Hepatocyte (in vitro differentiated cells): ENCODE data around the gene CCDC70.

Experiments
- EZH2 ChIP-seq: fragments of 200-600 bp; sonication (generic); IDR thresholded peaks from 2 replicates; pipeline ENCODE4 v1.6.1; 2016; ENCODE audit warnings: antibody characterized with exemption, mild to moderate bottlenecking, borderline replicate concordance
- TF ChIP-seq, protein P1 (sequence below): fragments of 200-600 bp; sonication (generic); IDR thresholded peaks from 2 replicates; pipeline ENCODE4 v1.5.1; 2016; ENCODE audit warnings: antibody characterized with exemption, mild to moderate bottlenecking; ENCODE audit not compliant: poor library complexity

DNA sequence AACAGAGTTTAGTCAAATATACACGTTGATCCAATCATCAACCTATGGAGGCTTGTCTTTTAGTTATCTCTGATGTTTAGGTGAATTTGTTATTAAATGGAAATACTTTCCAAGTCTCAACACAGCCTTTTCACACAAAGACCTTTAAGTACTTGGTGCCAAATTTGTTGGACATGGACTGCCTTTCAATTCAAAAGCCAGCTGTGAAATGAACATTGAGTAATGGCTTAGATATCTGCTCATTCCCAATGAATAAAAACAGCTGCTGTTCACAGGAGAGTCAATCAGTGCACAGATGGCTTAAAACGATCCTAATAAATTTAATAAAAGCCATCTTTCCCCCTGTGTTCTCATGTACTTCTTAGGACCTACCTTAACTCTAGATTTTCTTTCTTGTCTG, 37.9 kb upstream of the CCDC70 start:
- TF ChIP-seq, protein P1, sequence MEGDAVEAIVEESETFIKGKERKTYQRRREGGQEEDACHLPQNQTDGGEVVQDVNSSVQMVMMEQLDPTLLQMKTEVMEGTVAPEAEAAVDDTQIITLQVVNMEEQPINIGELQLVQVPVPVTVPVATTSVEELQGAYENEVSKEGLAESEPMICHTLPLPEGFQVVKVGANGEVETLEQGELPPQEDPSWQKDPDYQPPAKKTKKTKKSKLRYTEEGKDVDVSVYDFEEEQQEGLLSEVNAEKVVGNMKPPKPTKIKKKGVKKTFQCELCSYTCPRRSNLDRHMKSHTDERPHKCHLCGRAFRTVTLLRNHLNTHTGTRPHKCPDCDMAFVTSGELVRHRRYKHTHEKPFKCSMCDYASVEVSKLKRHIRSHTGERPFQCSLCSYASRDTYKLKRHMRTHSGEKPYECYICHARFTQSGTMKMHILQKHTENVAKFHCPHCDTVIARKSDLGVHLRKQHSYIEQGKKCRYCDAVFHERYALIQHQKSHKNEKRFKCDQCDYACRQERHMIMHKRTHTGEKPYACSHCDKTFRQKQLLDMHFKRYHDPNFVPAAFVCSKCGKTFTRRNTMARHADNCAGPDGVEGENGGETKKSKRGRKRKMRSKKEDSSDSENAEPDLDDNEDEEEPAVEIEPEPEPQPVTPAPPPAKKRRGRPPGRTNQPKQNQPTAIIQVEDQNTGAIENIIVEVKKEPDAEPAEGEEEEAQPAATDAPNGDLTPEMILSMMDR = no peak
- TF ChIP-seq EZH2 = no peak
